GM12891 (cell line): ENCODE data around the gene MUC2.

ENCODE experiments used
- PAX5 ChIP-seq: IDR thresholded peaks from 2 replicates; pipeline ENCODE4 v1.6.1; 2011; ENCODE audit warnings: low read length, moderate library complexity, mild to moderate bottlenecking; ENCODE audit not compliant: insufficient read depth, severe bottlenecking
- POLR2A ChIP-seq: IDR thresholded peaks from 2 replicates; pipeline ENCODE4 v1.6.1; 2011; ENCODE audit warnings: low read depth, low read length, control low read depth
- TAF1 ChIP-seq: IDR thresholded peaks from 2 replicates; pipeline ENCODE4 v1.6.1; 2011; ENCODE audit warnings: low read depth, low read length, control low read depth

DNA sequence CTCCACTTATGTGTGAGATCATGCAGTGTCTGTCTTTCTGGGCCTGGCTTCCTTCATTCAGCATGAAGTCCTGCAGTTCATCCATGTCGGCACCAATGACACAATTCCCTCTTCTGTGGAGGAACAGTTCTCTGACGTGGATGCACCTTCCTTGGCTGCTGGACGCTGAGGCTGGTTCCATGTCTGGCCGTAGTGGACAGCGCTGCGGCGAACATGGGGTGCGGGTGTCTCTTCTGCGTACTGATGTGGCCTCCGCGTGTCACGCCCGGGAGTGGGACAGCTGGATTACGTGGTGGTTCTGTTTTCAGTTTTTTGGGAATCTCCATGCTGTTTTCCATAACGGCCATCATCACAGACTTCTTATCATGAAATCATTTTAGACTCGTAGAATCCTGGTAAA, 16.9 kb upstream of the MUC2 start:
- no peak for TF ChIP-seq POLR2A
- no peak for TF ChIP-seq TAF1
- TF ChIP-seq PAX5, result no peak
